ENCODE measurements around the gene LRRC2.

LRRC2 gene

DNA sequence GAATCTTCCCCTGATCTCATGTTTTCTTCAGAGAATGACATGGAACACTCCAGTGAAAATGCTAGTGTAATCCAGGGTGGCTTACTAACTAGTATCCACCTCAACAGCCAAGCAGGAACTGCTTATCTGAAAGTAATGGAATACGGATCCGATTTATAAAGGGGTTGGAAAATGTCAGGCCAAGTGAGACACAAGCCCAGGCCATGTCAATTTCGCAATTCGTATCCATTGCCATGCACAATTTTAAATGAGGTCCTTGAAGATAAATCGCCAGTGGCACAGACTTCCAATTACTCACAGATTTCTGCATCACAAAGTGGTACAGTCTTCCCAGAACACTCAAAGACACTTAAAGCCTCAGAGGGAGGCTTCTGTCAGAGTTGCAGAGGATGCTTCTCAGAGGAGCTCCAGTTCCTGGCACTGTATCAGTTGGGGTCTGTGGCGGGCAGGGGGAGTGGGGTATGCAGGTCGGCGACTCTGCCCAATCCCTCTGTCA, 29.8 kb upstream of the LRRC2 start:
- Histone ChIP-seq H3K9ac (ENCODE audit: low read depth, low read length) (no peak overlapping the region), H3K79me2 (ENCODE audit: insufficient read depth, low read length) (no peaks in the 10 kb centered on the region), H3K4me2 (ENCODE audit: insufficient read depth, low read length) (no peak overlapping the region), H4K20me1 (ENCODE audit: insufficient read depth, low read length) (no peaks in the 10 kb centered on the region), H3K36me3 (ENCODE audit: insufficient read depth, low read length) (no peaks in the 10 kb centered on the region), H3K27ac (ENCODE audit: low read length) (no peak overlapping the region), H3K4me3 (ENCODE audit: low read depth in 1 of 2, low read length in 2 of 2) (no peak overlapping the region), H3K9me3 (ENCODE audit: insufficient read depth, low read length, severe bottlenecking) (no peaks in the 10 kb centered on the region), H2AFZ (ENCODE audit: low read depth, low read length) (no peak overlapping the region), H3K4me1 (ENCODE audit: insufficient read depth, low read length) (no peaks in the 10 kb centered on the region), H3K27me3 (ENCODE audit: insufficient read depth, low read length, poor library complexity) (no peaks in the 10 kb centered on the region)
- TF ChIP-seq, protein P1, sequence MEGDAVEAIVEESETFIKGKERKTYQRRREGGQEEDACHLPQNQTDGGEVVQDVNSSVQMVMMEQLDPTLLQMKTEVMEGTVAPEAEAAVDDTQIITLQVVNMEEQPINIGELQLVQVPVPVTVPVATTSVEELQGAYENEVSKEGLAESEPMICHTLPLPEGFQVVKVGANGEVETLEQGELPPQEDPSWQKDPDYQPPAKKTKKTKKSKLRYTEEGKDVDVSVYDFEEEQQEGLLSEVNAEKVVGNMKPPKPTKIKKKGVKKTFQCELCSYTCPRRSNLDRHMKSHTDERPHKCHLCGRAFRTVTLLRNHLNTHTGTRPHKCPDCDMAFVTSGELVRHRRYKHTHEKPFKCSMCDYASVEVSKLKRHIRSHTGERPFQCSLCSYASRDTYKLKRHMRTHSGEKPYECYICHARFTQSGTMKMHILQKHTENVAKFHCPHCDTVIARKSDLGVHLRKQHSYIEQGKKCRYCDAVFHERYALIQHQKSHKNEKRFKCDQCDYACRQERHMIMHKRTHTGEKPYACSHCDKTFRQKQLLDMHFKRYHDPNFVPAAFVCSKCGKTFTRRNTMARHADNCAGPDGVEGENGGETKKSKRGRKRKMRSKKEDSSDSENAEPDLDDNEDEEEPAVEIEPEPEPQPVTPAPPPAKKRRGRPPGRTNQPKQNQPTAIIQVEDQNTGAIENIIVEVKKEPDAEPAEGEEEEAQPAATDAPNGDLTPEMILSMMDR (IDR thresholded peaks at IDR 0.05; ENCODE audit: borderline replicate concordance, extremely low read depth, low read length, poor library complexity, severe bottlenecking), result no peak
- TF ChIP-seq EZH2 (IDR thresholded peaks at IDR 0.05; ENCODE audit: borderline replicate concordance, low read depth, low read length, severe bottlenecking), result no peak
- DNase-seq, result no peak
- no peak for ATAC-seq (ENCODE audit: insufficient read depth, low read depth)

DNA sequence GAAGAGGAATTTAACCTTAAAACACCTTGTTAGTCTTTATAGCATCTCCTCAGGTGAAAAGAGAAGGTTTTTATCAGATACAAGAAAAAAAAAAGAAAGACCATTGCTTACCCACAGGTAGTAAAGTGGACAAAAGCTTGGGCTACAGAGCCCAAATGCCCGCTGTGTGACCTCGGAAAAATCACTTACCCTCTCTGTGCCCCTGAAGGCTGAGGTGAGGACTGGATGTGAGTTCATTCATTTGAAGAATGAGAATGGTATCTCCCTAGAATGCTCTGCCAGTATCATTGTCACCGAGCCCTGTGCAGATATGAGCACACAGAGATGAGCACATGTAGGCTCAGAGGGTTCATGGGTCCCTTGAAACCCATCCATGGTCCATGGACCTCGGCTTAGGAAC, 28.6 kb upstream of the LRRC2 start:
- Histone ChIP-seq H4K20me1 (ENCODE audit: insufficient read depth, low read length) (no peaks in the 10 kb centered on the region), H3K4me1 (ENCODE audit: insufficient read depth, low read length) (peaks cover 2% of the 10 kb centered on the region; the same call in 1 of the 2 replicates), H3K9me3 (ENCODE audit: insufficient read depth, low read length, severe bottlenecking) (no peaks in the 10 kb centered on the region), H3K79me2 (ENCODE audit: insufficient read depth, low read length) (no peaks in the 10 kb centered on the region), H3K27ac (ENCODE audit: low read length) (no peak overlapping the region), H2AFZ (ENCODE audit: low read depth, low read length) (no peak overlapping the region), H3K27me3 (ENCODE audit: insufficient read depth, low read length, poor library complexity) (no peaks in the 10 kb centered on the region), H3K9ac (ENCODE audit: low read depth, low read length) (no peak overlapping the region), H3K36me3 (ENCODE audit: insufficient read depth, low read length) (no peaks in the 10 kb centered on the region), H3K4me3 (ENCODE audit: low read depth in 1 of 2, low read length in 2 of 2) (no peak overlapping the region), H3K4me2 (ENCODE audit: insufficient read depth, low read length) (no peak overlapping the region)
- TF ChIP-seq EZH2 (IDR thresholded peaks at IDR 0.05; ENCODE audit: borderline replicate concordance, low read depth, low read length, severe bottlenecking), result no peak
- TF ChIP-seq, protein P1 (IDR thresholded peaks at IDR 0.05; ENCODE audit: borderline replicate concordance, extremely low read depth, low read length, poor library complexity, severe bottlenecking), result no peak
- ATAC-seq (ENCODE audit: insufficient read depth, low read depth), result no peak
- no peak for DNase-seq

DNA sequence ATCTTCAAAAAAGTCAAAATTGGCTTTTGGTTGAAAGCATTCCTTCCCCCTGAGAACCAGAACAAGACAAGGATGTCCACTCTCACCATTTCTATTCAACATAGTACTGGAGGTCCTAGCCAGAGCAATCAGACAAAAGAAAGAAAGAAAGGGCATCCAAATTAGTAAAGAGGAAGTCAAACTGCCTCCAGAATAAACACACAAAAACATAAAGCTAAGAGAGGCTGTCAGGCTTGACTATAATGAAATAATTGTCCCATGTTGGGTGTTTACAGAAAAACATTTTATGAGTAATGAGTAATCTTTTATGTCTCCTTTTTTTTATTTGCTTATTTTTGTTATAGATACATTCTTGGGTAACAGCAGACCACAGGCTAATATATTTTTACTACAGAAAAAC, 27.9 kb upstream of the LRRC2 start:
- ATAC-seq (ENCODE audit: insufficient read depth, low read depth), result no peak
- no peak for TF ChIP-seq EZH2 (IDR thresholded peaks at IDR 0.05; ENCODE audit: borderline replicate concordance, low read depth, low read length, severe bottlenecking)
- TF ChIP-seq, protein P1 (IDR thresholded peaks at IDR 0.05; ENCODE audit: borderline replicate concordance, extremely low read depth, low read length, poor library complexity, severe bottlenecking), result no peak

More for the DNA sequence above, 27.9 kb upstream of the LRRC2 start:
- no peaks in the 10 kb centered on the region for H3K79me2 ChIP-seq (ENCODE audit: insufficient read depth, low read length)
- H3K36me3 ChIP-seq (ENCODE audit: insufficient read depth, low read length), result no peaks in the 10 kb centered on the region
- no peak overlapping the region for H3K4me2 ChIP-seq (ENCODE audit: insufficient read depth, low read length)
- peaks cover 7% of the 10 kb centered on the region; the same call in 1 of the 2 replicates for H3K4me1 ChIP-seq (ENCODE audit: insufficient read depth, low read length)
- H3K9me3 ChIP-seq (ENCODE audit: insufficient read depth, low read length, severe bottlenecking), result no peaks in the 10 kb centered on the region
- no peak overlapping the region for H3K9ac ChIP-seq (ENCODE audit: low read depth, low read length)
- H3K4me3 ChIP-seq (ENCODE audit: low read depth in 1 of 2, low read length in 2 of 2), result no peak overlapping the region
- H2AFZ ChIP-seq (ENCODE audit: low read depth, low read length), result no peak overlapping the region
- no peaks in the 10 kb centered on the region for H4K20me1 ChIP-seq (ENCODE audit: insufficient read depth, low read length)
- DNase-seq, result no peak
- no peak overlapping the region for H3K27ac ChIP-seq (ENCODE audit: low read length)
- no peaks in the 10 kb centered on the region for H3K27me3 ChIP-seq (ENCODE audit: insufficient read depth, low read length, poor library complexity)

Data from DND-41 (cell line).